IMR-90 (cell line): ENCODE results near the gene SLC46A3. TPM values are rescaled to one million over a fixed set of nuclear protein-coding genes. Genes with fewer than 3 reads are reported as not detected.

Experiments used
- ATAC-seq: fragments of 200-7000 bp; cut with Tn5 transposase; 2 replicates; pipeline ENCODE4 v1.9.1; 2020; ENCODE audit warnings: low read depth, mild to moderate bottlenecking, moderate library complexity
- BruUV-seq: library from RNA; stranded (reverse); fragments of 400-500 nt; replicated peaks from 2 replicates; lab custom pipeline; 2021; lab: Mats Ljungman, UMichigan
- CTCF ChIA-PET: fragments of 300-600 bp; formaldehyde crosslinking; extraction: SDS; loops from one replicate; lab custom pipeline; 2021; ENCODE audit warnings: antibody characterized with exemption; lab: Yijun Ruan, JAX
- POLR2A ChIA-PET: fragments of 300-600 bp; sonication (Branson Sonifier 250); formaldehyde crosslinking; loops from one replicate; lab custom pipeline; 2022; ENCODE audit warnings: antibody characterized with exemption; ENCODE audit not compliant: unreplicated experiment; lab: Charles Lee
- DNase-seq: peaks from one replicate; pipeline ENCODE4 v3.0.0; 2013
- H2AFZ ChIP-seq: replicated peaks from 2 replicates; pipeline ENCODE3; 2013; ENCODE audit warnings: low read length, mild to moderate bottlenecking; ENCODE audit not compliant: poor library complexity
- H2AK5ac ChIP-seq: 2 replicates; pipeline ENCODE4 v1.6.1; 2013; ENCODE audit warnings: low read depth, low read length, inconsistent platforms
- H2AK9ac ChIP-seq: replicated peaks from 2 replicates; pipeline ENCODE3; 2013; ENCODE audit warnings: mild to moderate bottlenecking, low read depth, low read length, moderate library complexity; ENCODE audit not compliant: poor library complexity
- H2BK120ac ChIP-seq: 2 replicates; pipeline ENCODE4 v1.6.1; 2013; ENCODE audit warnings: low read depth, low read length, inconsistent platforms
- H2BK15ac ChIP-seq: 3 replicates; pipeline ENCODE4 v1.6.1; 2013; ENCODE audit warnings: low read depth, low read length, inconsistent platforms
- H2BK20ac ChIP-seq: 2 replicates; pipeline ENCODE4 v1.6.1; 2013; ENCODE audit warnings: low read depth, mild to moderate bottlenecking, inconsistent platforms, low read length, moderate library complexity
- H2BK5ac ChIP-seq: 2 replicates; pipeline ENCODE4 v1.6.1; 2013; ENCODE audit warnings: mild to moderate bottlenecking, low read depth, low read length, inconsistent platforms; ENCODE audit not compliant: poor library complexity, severe bottlenecking
- H3K14ac ChIP-seq: replicated peaks from 2 replicates; pipeline ENCODE4 v1.6.1; 2013; ENCODE audit warnings: low read depth, low read length, inconsistent platforms
- H3K18ac ChIP-seq: 2 replicates; pipeline ENCODE4 v1.6.1; 2013; ENCODE audit warnings: low read depth, low read length, control low read depth
- H3K23ac ChIP-seq: 2 replicates; pipeline ENCODE4 v1.6.1; 2013; ENCODE audit warnings: low read depth, low read length, inconsistent platforms
- H3K27ac ChIP-seq: 2 replicates; pipeline ENCODE4 v1.5.1; 2013; ENCODE audit warnings: mild to moderate bottlenecking, control low read depth, low read length; ENCODE audit not compliant: insufficient read depth
- H3K27me3 ChIP-seq: 2 replicates; pipeline ENCODE4 v1.6.1; 2013; ENCODE audit warnings: low read length; ENCODE audit not compliant: control insufficient read depth, insufficient read depth
- H3K36me3 ChIP-seq: 2 replicates; pipeline ENCODE4 v1.6.1; 2013; ENCODE audit warnings: low read length, mixed read lengths; ENCODE audit not compliant: control insufficient read depth, insufficient read depth
- H3K4ac ChIP-seq: 2 replicates; pipeline ENCODE4 v1.6.1; 2013; ENCODE audit warnings: low read depth, low read length, inconsistent platforms
- H3K4me1 ChIP-seq: 2 replicates; pipeline ENCODE4 v1.6.1; 2013; ENCODE audit warnings: low read length, mixed read lengths; ENCODE audit not compliant: control insufficient read depth, insufficient read depth
- H3K4me2 ChIP-seq: 2 replicates; pipeline ENCODE4 v1.6.1; 2013; ENCODE audit warnings: low read depth, mild to moderate bottlenecking, control low read depth, low read length, moderate library complexity
- H3K4me3 ChIP-seq: 2 replicates; pipeline ENCODE4 v1.5.1; 2013; ENCODE audit warnings: low read depth, mild to moderate bottlenecking, control low read depth, low read length, moderate library complexity; ENCODE audit not compliant: insufficient read depth
- H3K56ac ChIP-seq: 2 replicates; pipeline ENCODE4 v1.6.1; 2013; ENCODE audit warnings: low read length, inconsistent platforms; ENCODE audit not compliant: insufficient read depth; ENCODE audit errors: extremely low read depth
- H3K79me1 ChIP-seq, 2 experiments: 2 replicates each; pipeline ENCODE4 v1.6.1; 2013; ENCODE audit warnings: low read length in 2 of 2, inconsistent platforms in 1 of 2, low read depth in 1 of 2
- H3K9ac ChIP-seq: 2 replicates; pipeline ENCODE4 v1.6.1; 2013; ENCODE audit warnings: low read depth, low read length, control low read depth
- H3K9me1 ChIP-seq: 2 replicates; pipeline ENCODE4 v1.6.1; 2013; ENCODE audit warnings: low read length, inconsistent platforms; ENCODE audit not compliant: insufficient read depth
- H3K9me3 ChIP-seq: 2 replicates; pipeline ENCODE4 v1.6.1; 2013; ENCODE audit warnings: low read length; ENCODE audit not compliant: control insufficient read depth, insufficient read depth
- H4K20me1 ChIP-seq: 2 replicates; pipeline ENCODE4 v1.6.1; 2013; ENCODE audit warnings: low read length, inconsistent platforms; ENCODE audit not compliant: insufficient read depth
- H4K5ac ChIP-seq: 2 replicates; pipeline ENCODE4 v1.6.1; 2013; ENCODE audit warnings: mild to moderate bottlenecking, low read depth, low read length, control low read depth
- H4K8ac ChIP-seq, 2 experiments: 2 replicates each; pipeline ENCODE4 v1.6.1; 2013; ENCODE audit warnings: low read depth in 2 of 2, low read length in 2 of 2, control low read depth in 1 of 2, inconsistent platforms in 1 of 2
- H4K91ac ChIP-seq: 2 replicates; pipeline ENCODE4 v1.6.1; 2013; ENCODE audit warnings: low read depth, low read length, inconsistent platforms; ENCODE audit not compliant: insufficient read depth
- CTCF ChIP-seq: conservative IDR thresholded peaks from 2 replicates; pipeline ENCODE4 v1.5.1; 2012; ENCODE audit warnings: mild to moderate bottlenecking, low read depth, low read length, improper control_type of control experiment
- RAD21 ChIP-seq: IDR thresholded peaks from 2 replicates; pipeline ENCODE4 v1.6.1; 2012; ENCODE audit warnings: low read length, improper control_type of control experiment
- SMC3 ChIP-seq: fragments of 150-350 bp; IDR thresholded peaks from 2 replicates; pipeline ENCODE4 v1.6.1; 2016; ENCODE audit warnings: low read depth, mild to moderate bottlenecking, antibody characterized with exemption, low read length, moderate library complexity
- USF2 ChIP-seq: fragments of 150-350 bp; IDR thresholded peaks from 2 replicates; pipeline ENCODE4 v1.6.1; 2017; ENCODE audit warnings: mild to moderate bottlenecking, antibody characterized with exemption, low read length, low read depth
- WGBS, 2 experiments: methylation state at CpG; one replicate each; pipeline versions ENCODE4 v1.1.5 to v1.1.7; 2013; ENCODE audit warnings: missing lambda C conversion rate in 2 of 2; ENCODE audit not compliant: insufficient read length in 1 of 2; ENCODE audit errors: extremely low coverage in 2 of 2; 5-methylcytosine and 5-hydroxymethylcytosine counted together
- dilution Hi-C: fragments of 300-500 bp; cut with HindIII; formaldehyde crosslinking; loops from one replicate; pipeline ENCODE4 v1.14.3; 2018; ENCODE audit warnings: low sequenced_read_pairs; ENCODE audit not compliant: unreplicated experiment
- in situ Hi-C: fragments of 300-500 bp; cut with MboI; formaldehyde crosslinking; loops from 3 replicates; pipeline ENCODE4 v1.14.3; 2019; ENCODE audit warnings: low sequenced_read_pairs, inconsistent platforms, mixed read lengths
- intact Hi-C: fragments of 100-400 bp; cut with micrococcal nuclease; formaldehyde crosslinking; loops from 2 replicates; pipeline ENCODE4 v1.10.0; 2022
- polyA plus RNA-seq, 3 experiments: library from polyadenylated mRNA; depleted of rRNA; stranded (reverse); fragments of >200 nt; gene quantifications; 2 replicates each; pipeline ENCODE4 v1.2.3, GENCODE V29; 2012; ENCODE audit warnings: low replicate concordance in 1 of 3
- total RNA-seq: library from RNA; depleted of rRNA; stranded (reverse); fragments of >200 nt; gene quantifications from 2 replicates; pipeline ENCODE4 v1.2.3, GENCODE V29; 2012

SLC46A3 gene
- total and polyA plus RNA-seq, 2 of the 4 experiments (the other 2 are of a cell fraction) = 0.54 to 0.89 TPM

- TF ChIP-seq RAD21 = peak; percentile 25
- 0 out of 2 replicates have a peak, but pooled peaks have one; percentile 4 for TF ChIP-seq SMC3
- TF ChIP-seq CTCF = peak; percentile 24
- TF ChIP-seq USF2 = no peak
- BruUV-seq = no TSS peak
- intact Hi-C loops = loop anchor here (1.0 kb wide), 1 partner anchor 117 kb away; no protein-coding TSS in a partner anchor
- DNase-seq (no peak), ATAC-seq (no peak)
- ChIA-PET POLR2A (no interaction called here), CTCF (no interaction called here)
- no peak overlapping the region for H3K27ac ChIP-seq
- H2BK20ac ChIP-seq = no peak overlapping the region
- H3K9me3 ChIP-seq = no peaks in the 10 kb centered on the region
- H3K27me3 ChIP-seq = no peaks in the 10 kb centered on the region
- no peaks in the 10 kb centered on the region for H3K4me1 ChIP-seq
- no peak overlapping the region for H2AFZ ChIP-seq
- no peak overlapping the region for H2BK120ac ChIP-seq
- H3K23ac ChIP-seq = no peak overlapping the region
- dilution Hi-C loops = no loop called here
- H2AK5ac ChIP-seq = no peak overlapping the region
- H3K56ac ChIP-seq = no peak overlapping the region
- no peak overlapping the region for H3K9ac ChIP-seq
- no peak overlapping the region for H2BK15ac ChIP-seq
- H3K4ac ChIP-seq = no peak overlapping the region
- H4K20me1 ChIP-seq = peaks cover 3% of the 10 kb centered on the region; the same call in 1 of the 2 replicates
- in situ Hi-C loops = loop anchor here (5.0 kb wide), 1 partner anchor 118 kb away; no protein-coding TSS in a partner anchor
- no peak overlapping the region for H2BK5ac ChIP-seq
- peaks cover 21% of the 10 kb centered on the region for H3K36me3 ChIP-seq
- H3K9me1 ChIP-seq = no peaks in the 10 kb centered on the region; the same call in 1 of the 2 replicates
- H3K14ac ChIP-seq = no peak overlapping the region
- no CpG with 5 or more reads among the region's 1 CpG for WGBS, 2 experiments
- no peak overlapping the region for H3K4me2 ChIP-seq
- H3K18ac ChIP-seq = no peak overlapping the region
- H3K4me3 ChIP-seq = no peak overlapping the region
- no peak overlapping the region for H4K91ac ChIP-seq
- H2AK9ac ChIP-seq = no peak overlapping the region
- peaks cover 6 to 10% of the 10 kb centered on the region in 2 experiments; a peak in 2 of 4 replicates for H3K79me1 ChIP-seq
- no peak overlapping the region for H4K5ac ChIP-seq
- H4K8ac ChIP-seq = no peak overlapping the region
Measured at GRCh38 chr13:28678809-28679208, 40.0 kb downstream of the SLC46A3 start.
